ENCODE data around the gene PFKL.
"Not testable (repeated sequence)": the region's sequence is repeated elsewhere in the genome, so short reads cannot be mapped to it uniquely, and the experiment has no call there.

Gene PFKL

GRCh38 chr21:44295163-44295573, 4.7 kb upstream of the PFKL start:
- DNase-seq, result no peak

- DNase-seq, result no peak
These were observed 4.2 kb upstream of the PFKL start for GRCh38 chr21:44295646-44296045.

GRCh38 chr21:44296103-44296519, 3.7 kb upstream of the PFKL start:
- DNase-seq, result no peak

GRCh38 chr21:44296916-44297315, 2.9 kb upstream of the PFKL start:
- DNase-seq, result no peak

- no peak for DNase-seq
These were observed 2.1 kb upstream of the PFKL start for GRCh38 chr21:44297525-44298290.

GRCh38 chr21:44298301-44298700, 1.6 kb upstream of the PFKL start:
- DNase-seq, result no peak

- no peak for DNase-seq
These were observed 782 bp upstream of the PFKL start for GRCh38 chr21:44299085-44299457.

- peak; percentile 51 for DNase-seq
These were observed 558 bp downstream of the PFKL start for GRCh38 chr21:44300262-44300959.

- no peak for DNase-seq
These were observed 1.3 kb downstream of the PFKL start for GRCh38 chr21:44301141-44301540.

GRCh38 chr21:44301961-44302406, 2.1 kb downstream of the PFKL start:
- no peak for DNase-seq

GRCh38 chr21:44302573-44303401, 2.9 kb downstream of the PFKL start:
- DNase-seq, result not testable (repeated sequence)

- no peak for DNase-seq
These were observed 3.7 kb downstream of the PFKL start for GRCh38 chr21:44303490-44303981.

- no peak for DNase-seq
These were observed 4.3 kb downstream of the PFKL start for GRCh38 chr21:44304011-44304616.

- no peak for DNase-seq
These were observed 5.0 kb downstream of the PFKL start for GRCh38 chr21:44304877-44305293.

GRCh38 chr21:44305691-44306090, 5.8 kb downstream of the PFKL start:
- no peak for DNase-seq

- DNase-seq, result no peak
These were observed 7.3 kb downstream of the PFKL start for GRCh38 chr21:44306936-44307704.

- DNase-seq, result no peak
These were observed 11.0 kb downstream of the PFKL start for GRCh38 chr21:44310628-44311507.

- DNase-seq, result no peak
These were observed 12.2 kb downstream of the PFKL start for GRCh38 chr21:44312089-44312488.

- no peak for DNase-seq
These were observed 12.9 kb downstream of the PFKL start for GRCh38 chr21:44312716-44313115.

- no peak for DNase-seq
These were observed 13.6 kb downstream of the PFKL start for GRCh38 chr21:44313451-44313850.

- no peak for DNase-seq
These were observed 14.3 kb downstream of the PFKL start for GRCh38 chr21:44314128-44314527.
